ENCODE results near the gene MCC. TPM values are rescaled to one million over a fixed set of nuclear protein-coding genes. Genes with fewer than 3 reads are reported as not detected.

Gene MCC
- polyA plus RNA-seq (2013, experiment 1 of 2) = 14.1 TPM
- 12.5 TPM for polyA plus RNA-seq (2013, experiment 2 of 2)

- Histone ChIP-seq H3K36me3 (ENCODE audit: insufficient read depth, low read length) (no peaks in the 10 kb centered on the region), H3K9ac (ENCODE audit: low read depth, low read length) (peak within 1 kb of the TSS; percentile 72), H3K4me3 (ENCODE audit: low read length) (peak within 1 kb of the TSS; percentile 86), H3K9me3 (ENCODE audit: insufficient read depth, low read depth, low read length) (peaks cover 22% of the 10 kb centered on the region), H3K4me1 (ENCODE audit: insufficient read depth, low read length) (no peaks in the 10 kb centered on the region; the same call in 1 of the 2 replicates), H3K27me3 (ENCODE audit: insufficient read depth, low read length) (peaks cover 48% of the 10 kb centered on the region), H3K27ac (ENCODE audit: low read depth, low read length) (no peak within 1 kb of the TSS)
- WGBS = under 1% methylated on average over 86 of the region's 86 CpGs
These were observed at the start of gene MCC for GRCh38 chr5:113487781-113488644. TSS of gene MCC (minus strand) at chr5:113488453.

- Histone ChIP-seq H3K27me3 (ENCODE audit: insufficient read depth, low read length) (no peaks in the 10 kb centered on the region), H3K4me3 (ENCODE audit: low read length) (no peak overlapping the region), H3K36me3 (ENCODE audit: insufficient read depth, low read length) (peaks cover 60% of the 10 kb centered on the region), H3K4me1 (ENCODE audit: insufficient read depth, low read length) (peaks cover 4% of the 10 kb centered on the region; the same call in 1 of the 2 replicates), H3K9ac (ENCODE audit: low read depth, low read length) (no peak overlapping the region), H3K9me3 (ENCODE audit: insufficient read depth, low read depth, low read length) (peaks cover 15% of the 10 kb centered on the region; the same call in 1 of the 2 replicates), H3K27ac (ENCODE audit: low read depth, low read length) (peak overlapping the region; percentile 27; the same call in 1 of the 2 replicates)
- 88% methylated on average over 1 of the region's 2 CpGs for WGBS
These were observed 43.4 kb upstream of the MCC start for GRCh38 chr5:113531481-113532159.

GRCh38 chr5:113527746-113528145 is 39.5 kb upstream of the MCC start:
- 91% methylated on average over 5 of the region's 5 CpGs for WGBS
- Histone ChIP-seq H3K27me3 (ENCODE audit: insufficient read depth, low read length) (no peaks in the 10 kb centered on the region), H3K9me3 (ENCODE audit: insufficient read depth, low read depth, low read length) (peaks cover 13% of the 10 kb centered on the region; the same call in 1 of the 2 replicates), H3K4me1 (ENCODE audit: insufficient read depth, low read length) (peaks cover 15% of the 10 kb centered on the region; the same call in 1 of the 2 replicates), H3K36me3 (ENCODE audit: insufficient read depth, low read length) (peaks cover 30% of the 10 kb centered on the region), H3K27ac (ENCODE audit: low read depth, low read length) (no peak overlapping the region), H3K9ac (ENCODE audit: low read depth, low read length) (no peak overlapping the region), H3K4me3 (ENCODE audit: low read length) (no peak overlapping the region)

GRCh38 chr5:113526421-113526820 is 38.2 kb upstream of the MCC start:
- no peak overlapping the region for H3K9ac ChIP-seq (ENCODE audit: low read depth, low read length)
- H3K27ac ChIP-seq (ENCODE audit: low read depth, low read length) = no peak overlapping the region

GRCh38 chr5:113524927-113525326 is 36.7 kb upstream of the MCC start:
- Histone ChIP-seq H3K36me3 (ENCODE audit: insufficient read depth, low read length) (peaks cover 21% of the 10 kb centered on the region), H3K9me3 (ENCODE audit: insufficient read depth, low read depth, low read length) (no peaks in the 10 kb centered on the region), H3K9ac (ENCODE audit: low read depth, low read length) (no peak overlapping the region), H3K27ac (ENCODE audit: low read depth, low read length) (no peak overlapping the region), H3K4me1 (ENCODE audit: insufficient read depth, low read length) (peaks cover 15% of the 10 kb centered on the region; the same call in 1 of the 2 replicates), H3K27me3 (ENCODE audit: insufficient read depth, low read length) (no peaks in the 10 kb centered on the region), H3K4me3 (ENCODE audit: low read length) (no peak overlapping the region)
- WGBS = 83% methylated on average over 2 of the region's 2 CpGs

More at GRCh38 chr5:113526421-113526820, 38.2 kb upstream of the MCC start:
- peaks cover 23% of the 10 kb centered on the region for H3K36me3 ChIP-seq (ENCODE audit: insufficient read depth, low read length)
- no peaks in the 10 kb centered on the region for H3K27me3 ChIP-seq (ENCODE audit: insufficient read depth, low read length)
- peaks cover 8% of the 10 kb centered on the region; the same call in 1 of the 2 replicates for H3K9me3 ChIP-seq (ENCODE audit: insufficient read depth, low read depth, low read length)
- H3K4me1 ChIP-seq (ENCODE audit: insufficient read depth, low read length) = peaks cover 15% of the 10 kb centered on the region; the same call in 1 of the 2 replicates
- no peak overlapping the region for H3K4me3 ChIP-seq (ENCODE audit: low read length)
- 68% methylated on average over 4 of the region's 4 CpGs for WGBS

- H3K4me1 ChIP-seq (ENCODE audit: insufficient read depth, low read length) = peaks cover 15% of the 10 kb centered on the region; the same call in 1 of the 2 replicates
- H3K4me3 ChIP-seq (ENCODE audit: low read length) = no peak overlapping the region
- H3K27ac ChIP-seq (ENCODE audit: low read depth, low read length) = no peak overlapping the region
- no peak overlapping the region for H3K9ac ChIP-seq (ENCODE audit: low read depth, low read length)
- 92% methylated on average over 1 of the region's 2 CpGs for WGBS
- no peaks in the 10 kb centered on the region for H3K27me3 ChIP-seq (ENCODE audit: insufficient read depth, low read length)
- peaks cover 22% of the 10 kb centered on the region for H3K36me3 ChIP-seq (ENCODE audit: insufficient read depth, low read length)
- H3K9me3 ChIP-seq (ENCODE audit: insufficient read depth, low read depth, low read length) = no peaks in the 10 kb centered on the region
These were observed 34.9 kb upstream of the MCC start for GRCh38 chr5:113523168-113523567.

- H3K9ac ChIP-seq (ENCODE audit: low read depth, low read length) = no peak overlapping the region
- H3K4me1 ChIP-seq (ENCODE audit: insufficient read depth, low read length) = peaks cover 4% of the 10 kb centered on the region; the same call in 1 of the 2 replicates
- no peaks in the 10 kb centered on the region for H3K27me3 ChIP-seq (ENCODE audit: insufficient read depth, low read length)
- H3K27ac ChIP-seq (ENCODE audit: low read depth, low read length) = no peak overlapping the region
- H3K36me3 ChIP-seq (ENCODE audit: insufficient read depth, low read length) = peaks cover 37% of the 10 kb centered on the region
- no peak overlapping the region for H3K4me3 ChIP-seq (ENCODE audit: low read length)
- H3K9me3 ChIP-seq (ENCODE audit: insufficient read depth, low read depth, low read length) = no peaks in the 10 kb centered on the region
These were observed 32.6 kb upstream of the MCC start for GRCh38 chr5:113520899-113521298.

GRCh38 chr5:113520429-113520828 is 32.2 kb upstream of the MCC start:
- no peak overlapping the region for H3K27ac ChIP-seq (ENCODE audit: low read depth, low read length)
- H3K4me1 ChIP-seq (ENCODE audit: insufficient read depth, low read length) = 0 out of 2 replicates have a peak, but pooled peaks cover 3% of the 10 kb centered on the region
- no peak overlapping the region for H3K4me3 ChIP-seq (ENCODE audit: low read length)
- H3K36me3 ChIP-seq (ENCODE audit: insufficient read depth, low read length) = peaks cover 41% of the 10 kb centered on the region
- no peak overlapping the region for H3K9ac ChIP-seq (ENCODE audit: low read depth, low read length)
- H3K9me3 ChIP-seq (ENCODE audit: insufficient read depth, low read depth, low read length) = no peaks in the 10 kb centered on the region
- H3K27me3 ChIP-seq (ENCODE audit: insufficient read depth, low read length) = no peaks in the 10 kb centered on the region

- no peak overlapping the region for H3K9ac ChIP-seq (ENCODE audit: low read depth, low read length)
- no peak overlapping the region for H3K4me3 ChIP-seq (ENCODE audit: low read length)
- H3K4me1 ChIP-seq (ENCODE audit: insufficient read depth, low read length) = peaks cover 10% of the 10 kb centered on the region; the same call in 1 of the 2 replicates
- no peaks in the 10 kb centered on the region for H3K9me3 ChIP-seq (ENCODE audit: insufficient read depth, low read depth, low read length)
- H3K27me3 ChIP-seq (ENCODE audit: insufficient read depth, low read length) = no peaks in the 10 kb centered on the region
- peaks cover 44% of the 10 kb centered on the region for H3K36me3 ChIP-seq (ENCODE audit: insufficient read depth, low read length)
- no peak overlapping the region; the same call in 1 of the 2 replicates for H3K27ac ChIP-seq (ENCODE audit: low read depth, low read length)
- 98% methylated on average over 2 of the region's 2 CpGs for WGBS
These were observed 31.2 kb upstream of the MCC start for GRCh38 chr5:113519412-113519811.

GRCh38 chr5:113518884-113519283 is 30.6 kb upstream of the MCC start:
- Histone ChIP-seq H3K9me3 (ENCODE audit: insufficient read depth, low read depth, low read length) (no peaks in the 10 kb centered on the region), H3K27ac (ENCODE audit: low read depth, low read length) (no peak overlapping the region), H3K4me1 (ENCODE audit: insufficient read depth, low read length) (peaks cover 11% of the 10 kb centered on the region; the same call in 1 of the 2 replicates), H3K4me3 (ENCODE audit: low read length) (no peak overlapping the region), H3K9ac (ENCODE audit: low read depth, low read length) (no peak overlapping the region), H3K36me3 (ENCODE audit: insufficient read depth, low read length) (peaks cover 44% of the 10 kb centered on the region), H3K27me3 (ENCODE audit: insufficient read depth, low read length) (no peaks in the 10 kb centered on the region)
- 97% methylated on average over 4 of the region's 4 CpGs for WGBS

- Histone ChIP-seq H3K27me3 (ENCODE audit: insufficient read depth, low read length) (no peaks in the 10 kb centered on the region), H3K27ac (ENCODE audit: low read depth, low read length) (no peak overlapping the region), H3K9ac (ENCODE audit: low read depth, low read length) (peak overlapping the region; percentile 86), H3K36me3 (ENCODE audit: insufficient read depth, low read length) (peaks cover 34% of the 10 kb centered on the region), H3K9me3 (ENCODE audit: insufficient read depth, low read depth, low read length) (no peaks in the 10 kb centered on the region), H3K4me3 (ENCODE audit: low read length) (peak overlapping the region; percentile 84), H3K4me1 (ENCODE audit: insufficient read depth, low read length) (peaks cover 9% of the 10 kb centered on the region; the same call in 1 of the 2 replicates)
- WGBS = 13% methylated on average over 9 of the region's 9 CpGs
These were observed 26.0 kb upstream of the MCC start for GRCh38 chr5:113514289-113514635.
